ENCODE results near the gene KIF5A.
"Not testable (repeated sequence)": the region's sequence is repeated elsewhere in the genome, so short reads cannot be mapped to it uniquely, and the experiment has no call there.

Gene KIF5A

DNA sequence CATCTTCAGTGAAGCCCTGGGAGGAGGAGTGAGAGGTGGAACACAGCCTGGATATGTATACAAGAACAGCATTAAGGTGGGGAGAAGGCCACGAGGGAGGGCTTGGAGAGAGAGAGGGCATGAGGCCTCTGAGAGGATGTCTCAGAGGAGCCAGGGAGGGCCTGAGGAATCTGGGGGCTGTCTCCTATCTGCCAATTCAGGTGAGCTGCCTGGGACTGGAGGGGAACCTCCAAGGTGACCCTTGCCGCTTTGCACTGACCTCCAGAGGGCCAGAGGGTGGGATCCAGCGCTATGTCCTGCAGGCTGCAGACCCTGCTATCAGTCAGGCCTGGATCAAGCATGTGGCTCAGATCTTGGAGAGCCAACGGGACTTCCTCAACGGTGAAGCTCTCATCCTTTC, 65.8 kb downstream of the KIF5A start:
- no peak overlapping the region for H3K4me3 ChIP-seq (ENCODE audit: low read depth, low read length)
- peaks cover 2% of the 10 kb centered on the region for H3K36me3 ChIP-seq (ENCODE audit: control insufficient read depth, insufficient read depth, low read length)
- no peaks in the 10 kb centered on the region for H3K9me3 ChIP-seq (ENCODE audit: control insufficient read depth, insufficient read depth, low read length)
- peaks cover 5% of the 10 kb centered on the region for H3K4me1 ChIP-seq (ENCODE audit: control insufficient read depth, insufficient read depth, low read length)
- no peak overlapping the region for H3K9ac ChIP-seq (ENCODE audit: low read depth, low read length)
- peaks cover 87% of the 10 kb centered on the region for H3K27me3 ChIP-seq (ENCODE audit: control insufficient read depth, insufficient read depth, low read length)

DNA sequence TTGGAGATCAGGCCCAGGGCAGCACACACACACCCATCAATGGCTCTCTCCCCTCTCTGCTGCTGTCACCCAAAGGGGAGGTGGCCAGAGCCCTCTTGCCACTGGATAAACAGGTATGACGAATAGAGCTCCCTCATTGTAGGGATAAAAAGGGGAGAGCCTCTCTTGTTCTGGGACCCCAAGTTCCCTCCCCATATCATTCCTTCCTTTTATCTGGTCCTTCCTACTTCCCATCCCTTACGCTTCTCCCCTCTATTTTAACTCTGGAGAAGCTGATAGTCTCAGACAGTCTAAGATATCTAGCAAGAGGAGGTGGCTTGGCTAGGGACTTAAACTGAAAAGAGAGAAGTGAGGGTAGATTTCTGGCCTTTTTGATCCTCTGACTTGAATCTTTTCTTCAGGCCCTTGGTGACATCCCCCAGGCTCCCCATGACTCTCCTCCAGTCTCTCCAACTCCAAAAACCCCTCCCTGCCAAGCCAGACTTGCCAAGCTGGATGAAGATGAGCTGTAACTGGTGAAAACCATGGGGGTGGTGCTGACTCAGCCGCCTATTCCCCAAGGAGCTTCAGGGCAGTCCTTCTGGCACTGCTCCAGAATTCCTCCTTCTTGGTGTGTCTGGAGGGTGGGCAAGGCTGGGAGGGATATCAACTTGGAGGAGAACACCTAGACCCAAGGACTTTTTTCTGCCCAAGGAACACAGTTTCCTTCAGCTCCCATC, 66.7 kb downstream of the KIF5A start:
- H3K36me3 ChIP-seq (ENCODE audit: control insufficient read depth, insufficient read depth, low read length), result peaks cover 2% of the 10 kb centered on the region
- H3K9me3 ChIP-seq (ENCODE audit: control insufficient read depth, insufficient read depth, low read length), result no peaks in the 10 kb centered on the region
- no peak overlapping the region for H3K4me3 ChIP-seq (ENCODE audit: low read depth, low read length)
- peaks cover 96% of the 10 kb centered on the region for H3K27me3 ChIP-seq (ENCODE audit: control insufficient read depth, insufficient read depth, low read length)
- H3K4me1 ChIP-seq (ENCODE audit: control insufficient read depth, insufficient read depth, low read length), result peaks cover 5% of the 10 kb centered on the region
- no peak overlapping the region for H3K9ac ChIP-seq (ENCODE audit: low read depth, low read length)

DNA sequence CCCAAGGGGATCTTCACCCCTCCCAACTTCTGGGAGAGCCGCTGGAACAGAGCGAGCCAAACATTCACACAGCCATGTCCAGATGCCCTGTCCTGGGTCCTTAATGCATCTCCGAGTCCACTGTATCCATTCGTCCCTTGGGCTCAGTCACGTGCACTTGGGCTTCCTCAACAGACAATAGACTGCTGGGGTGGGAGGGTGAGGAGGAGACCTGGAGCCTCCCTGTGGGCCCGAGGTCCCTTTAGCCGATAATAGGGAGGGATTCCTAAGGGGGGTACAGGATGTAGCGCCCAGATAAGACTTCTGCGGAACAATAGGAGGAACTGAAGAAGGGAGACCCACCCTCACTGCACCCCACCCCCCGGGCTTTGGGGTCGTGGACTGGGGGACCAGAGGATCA, 68.1 kb downstream of the KIF5A start:
- peaks cover 5% of the 10 kb centered on the region for H3K4me1 ChIP-seq (ENCODE audit: control insufficient read depth, insufficient read depth, low read length)
- H3K27me3 ChIP-seq (ENCODE audit: control insufficient read depth, insufficient read depth, low read length), result peaks cover 99% of the 10 kb centered on the region
- no peaks in the 10 kb centered on the region for H3K9me3 ChIP-seq (ENCODE audit: control insufficient read depth, insufficient read depth, low read length)
- no peak overlapping the region for H3K4me3 ChIP-seq (ENCODE audit: low read depth, low read length)
- no peak overlapping the region for H3K9ac ChIP-seq (ENCODE audit: low read depth, low read length)
- H3K36me3 ChIP-seq (ENCODE audit: control insufficient read depth, insufficient read depth, low read length), result peaks cover 2% of the 10 kb centered on the region

DNA sequence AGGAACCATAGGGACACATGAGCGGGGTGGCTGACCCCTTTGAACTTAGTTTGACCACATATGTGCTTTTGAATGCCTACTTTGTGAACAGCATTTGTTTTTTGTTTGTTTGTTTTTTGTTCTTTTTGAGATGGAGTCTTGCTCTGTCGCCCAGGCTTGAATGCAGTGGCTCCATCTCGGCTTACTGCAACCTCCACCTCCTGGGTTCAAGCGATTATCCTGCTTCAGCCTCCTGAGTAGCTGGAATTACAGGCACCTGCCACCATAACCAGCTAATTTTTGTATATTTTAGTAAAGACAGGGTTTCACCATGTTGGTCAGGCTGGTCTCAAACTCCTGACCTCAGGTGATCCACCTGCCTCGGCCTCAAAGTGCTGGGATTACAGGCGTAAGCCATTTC, 68.6 kb downstream of the KIF5A start:
- H3K9ac ChIP-seq (ENCODE audit: low read depth, low read length); H3K36me3 ChIP-seq (ENCODE audit: control insufficient read depth, insufficient read depth, low read length); H3K4me3 ChIP-seq (ENCODE audit: low read depth, low read length); H3K4me1 ChIP-seq (ENCODE audit: control insufficient read depth, insufficient read depth, low read length); H3K9me3 ChIP-seq (ENCODE audit: control insufficient read depth, insufficient read depth, low read length): not testable (repeated sequence)
- H3K27me3 ChIP-seq (ENCODE audit: control insufficient read depth, insufficient read depth, low read length), result peaks cover 99% of the 10 kb centered on the region

DNA sequence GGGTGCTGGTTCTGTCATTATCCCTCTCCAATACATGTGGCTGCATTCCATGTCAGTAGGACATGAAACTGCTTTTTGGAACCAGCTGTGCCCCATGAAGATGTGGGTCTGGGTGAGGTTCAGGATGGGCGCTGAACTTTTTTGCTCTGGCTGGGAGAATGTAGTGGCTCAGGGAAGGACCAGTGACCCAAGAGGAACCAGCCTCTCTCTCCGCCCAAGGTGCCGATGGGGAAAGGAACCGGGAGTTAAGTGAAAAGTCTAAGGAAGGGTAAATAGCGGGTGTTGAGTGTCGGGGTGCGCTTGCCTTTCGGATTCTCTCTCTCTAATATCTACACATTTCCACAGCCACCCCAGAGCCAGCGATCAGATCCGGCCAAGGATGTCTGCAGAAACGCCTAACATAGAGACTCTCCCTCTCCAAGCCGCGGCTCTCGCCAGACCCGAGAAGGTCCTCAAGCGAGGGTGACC, 69.2 kb downstream of the KIF5A start:
- no peaks in the 10 kb centered on the region for H3K36me3 ChIP-seq (ENCODE audit: control insufficient read depth, insufficient read depth, low read length)
- peaks cover 5% of the 10 kb centered on the region for H3K4me1 ChIP-seq (ENCODE audit: control insufficient read depth, insufficient read depth, low read length)
- H3K9me3 ChIP-seq (ENCODE audit: control insufficient read depth, insufficient read depth, low read length), result no peaks in the 10 kb centered on the region
- H3K27me3 ChIP-seq (ENCODE audit: control insufficient read depth, insufficient read depth, low read length), result peaks cover 99% of the 10 kb centered on the region
- H3K4me3 ChIP-seq (ENCODE audit: low read depth, low read length), result peak overlapping the region; percentile 52
- H3K9ac ChIP-seq (ENCODE audit: low read depth, low read length), result no peak overlapping the region

DNA sequence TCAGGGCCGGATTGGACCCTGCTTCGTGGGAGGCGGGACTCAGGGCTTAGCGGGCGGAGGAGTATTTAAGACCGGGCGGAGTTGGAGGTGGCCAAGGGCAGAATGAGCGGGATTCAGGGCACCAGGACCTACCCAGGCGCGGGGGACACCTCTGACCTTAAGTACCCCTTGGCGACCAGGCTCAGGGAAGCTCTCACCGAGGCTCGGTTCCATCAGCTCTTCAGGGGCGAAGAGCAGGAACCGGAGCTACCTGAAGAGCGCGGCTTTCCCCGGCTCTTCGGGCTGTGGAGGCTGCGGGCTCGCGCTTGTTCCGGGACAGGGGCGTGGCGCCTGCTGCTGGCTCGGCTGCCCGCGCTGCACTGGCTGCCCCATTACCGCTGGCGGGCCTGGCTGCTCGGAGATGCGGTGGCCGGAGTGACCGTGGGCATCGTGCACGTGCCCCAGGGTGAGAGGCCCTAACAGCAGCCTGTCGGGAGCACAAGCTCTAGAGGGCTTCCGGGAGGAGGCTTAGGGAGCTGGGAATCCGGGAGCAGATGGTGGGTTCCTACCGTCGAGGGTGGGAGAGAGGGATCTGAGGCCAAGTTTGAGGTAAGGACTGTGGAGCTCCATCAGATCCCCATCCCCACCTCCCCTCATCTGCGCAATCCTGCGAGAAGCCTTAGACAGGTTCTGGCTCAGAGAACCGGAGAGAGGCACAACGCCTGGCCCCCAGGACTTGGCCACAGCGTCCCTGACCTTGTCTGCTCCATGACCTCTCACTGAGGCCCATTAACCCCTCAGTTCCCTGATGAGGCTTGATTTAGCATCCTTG, 69.8 kb downstream of the KIF5A start:
- Histone ChIP-seq H3K4me3 (ENCODE audit: low read depth, low read length) (peak overlapping the region; percentile 52), H3K36me3 (ENCODE audit: control insufficient read depth, insufficient read depth, low read length) (no peaks in the 10 kb centered on the region), H3K9ac (ENCODE audit: low read depth, low read length) (no peak overlapping the region), H3K4me1 (ENCODE audit: control insufficient read depth, insufficient read depth, low read length) (peaks cover 5% of the 10 kb centered on the region), H3K27me3 (ENCODE audit: control insufficient read depth, insufficient read depth, low read length) (peaks cover 99% of the 10 kb centered on the region), H3K9me3 (ENCODE audit: control insufficient read depth, insufficient read depth, low read length) (no peaks in the 10 kb centered on the region)

DNA sequence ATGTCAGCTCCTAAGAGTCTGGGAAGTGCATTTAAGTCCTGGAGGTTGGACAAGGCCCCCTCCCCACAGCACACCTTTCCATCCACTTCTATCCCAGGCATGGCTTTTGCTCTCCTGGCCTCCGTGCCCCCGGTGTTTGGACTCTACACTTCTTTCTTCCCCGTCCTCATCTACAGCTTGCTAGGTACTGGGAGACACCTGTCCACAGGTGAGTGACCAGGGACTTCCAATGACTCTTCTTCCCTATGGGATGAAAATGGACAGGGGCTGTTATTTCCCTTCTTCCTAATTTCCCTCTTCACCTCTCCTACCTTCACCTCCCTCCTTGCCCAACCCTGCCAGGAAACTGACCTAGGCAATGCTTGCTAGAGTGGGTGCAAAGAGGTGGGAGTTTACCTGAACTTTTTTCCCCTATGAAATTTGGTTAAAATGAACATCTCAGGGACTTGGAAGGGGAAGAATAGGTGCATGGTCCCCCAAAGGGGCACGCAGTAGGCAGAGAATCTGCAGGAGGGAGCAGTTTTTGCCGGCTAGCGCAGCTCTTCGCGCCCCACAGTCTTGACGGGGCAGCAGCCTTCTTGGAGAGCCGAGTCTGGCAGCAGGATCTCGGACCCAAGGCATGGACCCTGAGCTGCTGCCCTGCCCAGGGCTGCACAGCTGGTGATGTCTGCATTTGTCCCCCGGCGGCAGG, 70.5 kb downstream of the KIF5A start:
- Histone ChIP-seq H3K4me3 (ENCODE audit: low read depth, low read length) (peak overlapping the region; percentile 52), H3K9me3 (ENCODE audit: control insufficient read depth, insufficient read depth, low read length) (no peaks in the 10 kb centered on the region), H3K4me1 (ENCODE audit: control insufficient read depth, insufficient read depth, low read length) (peaks cover 5% of the 10 kb centered on the region), H3K36me3 (ENCODE audit: control insufficient read depth, insufficient read depth, low read length) (no peaks in the 10 kb centered on the region), H3K27me3 (ENCODE audit: control insufficient read depth, insufficient read depth, low read length) (peaks cover 99% of the 10 kb centered on the region), H3K9ac (ENCODE audit: low read depth, low read length) (no peak overlapping the region)

DNA sequence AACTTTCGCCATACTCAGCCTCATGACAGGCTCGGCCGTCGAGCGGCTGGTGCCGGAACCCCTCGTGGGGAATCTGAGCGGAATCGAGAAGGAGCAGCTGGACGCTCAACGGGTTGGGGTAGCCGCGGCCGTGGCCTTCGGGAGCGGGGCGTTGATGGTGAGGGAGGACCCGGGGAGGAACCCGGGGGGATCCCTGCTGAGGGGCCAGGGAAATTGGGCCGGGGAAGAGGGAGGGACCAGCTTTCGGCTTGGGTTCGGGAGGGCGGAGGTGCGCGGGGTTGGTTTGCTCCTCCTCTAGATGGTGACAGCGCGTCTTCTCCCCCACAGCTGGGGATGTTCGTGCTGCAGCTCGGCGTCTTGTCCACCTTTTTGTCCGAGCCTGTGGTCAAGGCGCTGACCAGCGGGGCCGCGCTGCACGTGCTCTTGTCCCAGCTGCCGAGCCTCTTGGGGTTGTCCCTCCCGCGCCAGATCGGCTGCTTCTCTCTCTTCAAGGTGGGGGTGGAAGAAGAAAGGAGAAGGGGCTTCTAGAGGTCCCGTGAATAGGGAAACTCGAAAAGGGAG, 71.2 kb downstream of the KIF5A start:
- Histone ChIP-seq H3K4me3 (ENCODE audit: low read depth, low read length) (peak overlapping the region; percentile 52), H3K4me1 (ENCODE audit: control insufficient read depth, insufficient read depth, low read length) (peaks cover 5% of the 10 kb centered on the region), H3K27me3 (ENCODE audit: control insufficient read depth, insufficient read depth, low read length) (peaks cover 99% of the 10 kb centered on the region), H3K9ac (ENCODE audit: low read depth, low read length) (no peak overlapping the region), H3K36me3 (ENCODE audit: control insufficient read depth, insufficient read depth, low read length) (no peaks in the 10 kb centered on the region), H3K9me3 (ENCODE audit: control insufficient read depth, insufficient read depth, low read length) (no peaks in the 10 kb centered on the region)

DNA sequence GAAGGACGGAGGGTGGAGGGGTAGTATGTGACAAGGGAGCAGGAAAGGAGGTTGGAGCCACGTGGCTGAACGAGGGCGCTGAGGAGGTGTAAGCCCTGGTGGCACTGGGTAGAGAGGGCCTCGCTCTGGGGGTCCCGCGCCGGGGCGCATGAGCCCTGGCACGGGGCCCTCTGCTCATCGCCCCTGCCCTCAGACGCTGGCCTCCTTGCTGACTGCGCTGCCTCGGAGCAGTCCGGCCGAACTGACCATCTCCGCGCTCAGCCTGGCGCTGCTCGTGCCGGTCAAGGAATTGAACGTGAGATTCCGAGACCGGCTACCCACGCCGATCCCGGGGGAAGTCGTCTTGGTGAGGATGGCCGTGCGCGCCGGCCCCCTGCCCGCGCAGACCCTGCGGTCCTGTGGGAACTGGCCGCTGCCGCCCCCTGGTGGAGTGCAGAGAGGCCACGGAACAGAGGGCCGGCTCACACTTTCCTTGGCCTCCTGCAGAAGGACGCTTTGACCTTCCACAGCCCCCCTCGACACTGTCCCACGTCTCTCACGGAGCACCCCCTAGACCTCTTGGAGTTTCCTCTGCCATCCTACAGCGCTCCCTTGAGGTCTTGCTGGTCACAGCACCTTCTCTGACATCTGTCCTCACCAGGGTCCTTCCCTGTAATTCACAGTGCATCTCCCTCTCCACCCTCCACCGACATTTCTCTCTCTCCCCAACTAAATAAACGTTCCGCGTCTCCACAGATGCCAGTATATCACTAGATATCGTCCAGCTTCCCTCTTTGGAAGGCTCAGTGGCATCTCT, 71.9 kb downstream of the KIF5A start:
- Histone ChIP-seq H3K27me3 (ENCODE audit: control insufficient read depth, insufficient read depth, low read length) (peaks cover 99% of the 10 kb centered on the region), H3K4me1 (ENCODE audit: control insufficient read depth, insufficient read depth, low read length) (peaks cover 5% of the 10 kb centered on the region), H3K9me3 (ENCODE audit: control insufficient read depth, insufficient read depth, low read length) (no peaks in the 10 kb centered on the region), H3K4me3 (ENCODE audit: low read depth, low read length) (peak overlapping the region; percentile 52), H3K36me3 (ENCODE audit: control insufficient read depth, insufficient read depth, low read length) (no peaks in the 10 kb centered on the region), H3K9ac (ENCODE audit: low read depth, low read length) (no peak overlapping the region)

DNA sequence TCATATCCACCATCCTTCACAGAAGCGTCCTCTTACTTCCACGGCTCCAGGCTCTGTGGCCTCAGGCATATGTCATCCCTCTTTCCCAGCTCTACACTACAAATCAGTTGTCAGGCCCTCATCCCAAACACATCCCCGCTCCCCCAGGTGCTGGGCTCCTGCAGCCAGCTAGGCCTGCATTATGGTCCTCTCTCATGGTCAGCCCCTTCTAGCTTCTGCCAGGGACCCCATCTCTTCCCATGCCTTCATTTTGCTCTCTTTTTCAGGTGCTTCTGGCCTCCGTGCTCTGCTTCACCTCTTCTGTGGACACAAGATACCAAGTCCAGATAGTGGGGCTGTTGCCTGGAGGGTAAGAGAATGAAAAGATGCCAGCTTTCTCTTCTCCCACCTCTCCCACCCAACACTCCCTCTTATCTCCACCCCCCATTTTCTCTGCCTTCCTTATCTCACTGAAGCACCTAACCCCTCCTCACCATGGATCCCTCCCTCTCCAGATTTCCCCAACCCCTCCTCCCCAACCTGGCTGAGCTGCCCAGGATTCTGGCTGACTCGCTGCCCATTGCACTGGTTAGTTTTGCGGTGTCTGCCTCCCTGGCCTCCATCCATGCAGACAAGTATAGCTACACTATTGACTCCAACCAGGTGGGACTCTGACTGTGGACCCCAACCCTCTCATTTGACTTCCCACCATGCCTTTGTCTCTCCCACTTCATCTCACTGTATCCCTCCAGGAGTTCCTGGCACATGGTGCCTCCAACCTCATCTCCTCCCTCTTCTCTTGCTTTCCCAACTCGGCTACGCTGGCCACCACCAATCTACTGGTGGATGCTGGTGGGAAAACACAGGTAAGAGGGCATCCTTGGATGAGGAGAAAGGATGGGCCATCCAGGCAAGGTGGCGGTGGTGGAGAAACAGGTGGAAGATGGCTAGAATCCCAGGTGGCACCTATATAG, 72.7 kb downstream of the KIF5A start:
- H3K36me3 ChIP-seq (ENCODE audit: control insufficient read depth, insufficient read depth, low read length), result no peaks in the 10 kb centered on the region
- H3K9me3 ChIP-seq (ENCODE audit: control insufficient read depth, insufficient read depth, low read length), result no peaks in the 10 kb centered on the region
- peaks cover 100% of the 10 kb centered on the region for H3K27me3 ChIP-seq (ENCODE audit: control insufficient read depth, insufficient read depth, low read length)
- H3K4me3 ChIP-seq (ENCODE audit: low read depth, low read length), result no peak overlapping the region
- peaks cover 5% of the 10 kb centered on the region for H3K4me1 ChIP-seq (ENCODE audit: control insufficient read depth, insufficient read depth, low read length)
- no peak overlapping the region for H3K9ac ChIP-seq (ENCODE audit: low read depth, low read length)
